ENCODE results near the gene UBE2D2.
A peak's percentile ranks its signal among the peaks of the same experiment; 100 is the strongest.
"Not testable (repeated sequence)": the region's sequence is repeated elsewhere in the genome, so short reads cannot be mapped to it uniquely, and the experiment has no call there.

The UBE2D2 gene

DNA sequence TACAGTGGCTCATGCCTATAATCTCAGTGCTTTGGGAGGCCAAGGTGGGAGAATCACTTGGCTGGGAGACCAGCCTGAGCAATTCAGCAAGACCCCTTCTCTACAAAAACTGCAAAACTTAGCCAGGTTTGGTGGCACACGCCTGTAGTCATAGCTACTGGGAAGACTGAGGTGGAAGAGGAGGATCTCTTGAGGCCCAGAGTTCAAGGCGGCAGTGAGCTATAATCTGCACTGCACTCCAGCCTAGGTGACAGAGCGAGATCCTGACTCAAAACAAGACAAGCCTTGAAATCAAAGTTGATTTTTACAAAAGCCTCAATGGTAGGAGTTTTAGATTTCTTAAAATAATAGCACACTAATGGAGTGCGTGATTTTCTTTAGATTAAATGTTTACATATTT, 14.6 kb downstream of the UBE2D2 start:
- Histone ChIP-seq H3F3A (ENCODE audit: insufficient read depth, low read length) (no peaks in the 10 kb centered on the region), H2AFZ (ENCODE audit: low read length) (no peak overlapping the region), H3K27me3 (ENCODE audit: insufficient read depth, low read length) (no peaks in the 10 kb centered on the region), H3K79me2 (ENCODE audit: insufficient read depth, low read length) (peaks cover 75% of the 10 kb centered on the region), H3K9me2 (ENCODE audit: low read depth, low read length) (no peaks in the 10 kb centered on the region), H3K4me3 (ENCODE audit: low read depth, low read length, poor library complexity, severe bottlenecking) (no peak overlapping the region), H3K36me3 (ENCODE audit: insufficient read depth, low read length) (0 out of 2 replicates have a peak, but pooled peaks cover 5% of the 10 kb centered on the region), H4K20me1 (ENCODE audit: insufficient read depth, low read length) (no peaks in the 10 kb centered on the region), H3K9ac (ENCODE audit: low read length) (peak overlapping the region; percentile 32; the same call in 1 of the 2 replicates), H3K9me3 (ENCODE audit: low read length) (no peaks in the 10 kb centered on the region), H3K4me1 (ENCODE audit: insufficient read depth, low read length, severe bottlenecking) (peaks cover 47% of the 10 kb centered on the region), H3K27ac (ENCODE audit: low read depth, low read length, poor library complexity, severe bottlenecking) (peak overlapping the region; percentile 54), H3K4me2 (ENCODE audit: low read length) (peak overlapping the region; percentile 47)
- TF ChIP-seq EZH2 (IDR thresholded peaks at IDR 0.05; ENCODE audit: borderline replicate concordance, low read length), result no peak
- no peak for TF ChIP-seq CTCF (IDR thresholded peaks at IDR 0.05; ENCODE audit: low read length)

DNA sequence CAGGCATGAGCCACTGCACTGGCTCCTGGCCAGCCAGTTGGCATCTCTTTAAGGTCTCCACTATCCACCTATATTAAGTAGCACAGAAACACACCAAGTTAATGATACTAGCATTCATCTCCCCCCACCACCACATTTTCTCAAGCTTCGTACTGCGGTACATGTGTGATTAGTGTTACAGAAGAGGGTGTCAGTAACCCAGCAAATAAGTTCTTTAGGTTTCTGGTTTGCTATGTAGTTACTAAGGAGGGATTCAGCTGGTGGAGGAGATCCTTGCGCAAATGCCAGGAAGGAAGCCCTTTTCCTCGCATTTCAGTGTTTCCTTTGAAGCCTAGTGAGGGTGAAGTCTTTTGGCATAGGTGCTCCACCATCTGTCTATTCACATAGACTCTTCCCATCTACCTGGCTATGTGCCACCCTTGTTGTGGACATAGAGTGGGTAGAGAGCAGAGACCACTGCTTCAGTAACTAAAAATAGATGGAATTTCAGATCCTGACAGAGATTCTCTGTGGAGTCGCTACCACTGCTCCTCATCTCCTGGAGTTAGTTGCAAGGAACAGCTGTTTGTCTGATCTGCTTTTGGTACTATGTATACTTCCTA, 16.7 kb downstream of the UBE2D2 start:
- TF ChIP-seq EZH2 (IDR thresholded peaks at IDR 0.05; ENCODE audit: borderline replicate concordance, low read length), result no peak
- 0 out of 2 replicates have a peak, but pooled peaks cover 5% of the 10 kb centered on the region for H3K36me3 ChIP-seq (ENCODE audit: insufficient read depth, low read length)
- H3K27ac ChIP-seq (ENCODE audit: low read depth, low read length, poor library complexity, severe bottlenecking), result peak overlapping the region; percentile 54
- H3F3A ChIP-seq (ENCODE audit: insufficient read depth, low read length), result no peaks in the 10 kb centered on the region
- no peaks in the 10 kb centered on the region for H4K20me1 ChIP-seq (ENCODE audit: insufficient read depth, low read length)
- peaks cover 46% of the 10 kb centered on the region for H3K4me1 ChIP-seq (ENCODE audit: insufficient read depth, low read length, severe bottlenecking)
- H3K27me3 ChIP-seq (ENCODE audit: insufficient read depth, low read length), result no peaks in the 10 kb centered on the region
- H3K9me3 ChIP-seq (ENCODE audit: low read length), result no peaks in the 10 kb centered on the region
- no peak overlapping the region for H3K9ac ChIP-seq (ENCODE audit: low read length)
- H3K9me2 ChIP-seq (ENCODE audit: low read depth, low read length), result no peaks in the 10 kb centered on the region
- no peak overlapping the region for H3K4me3 ChIP-seq (ENCODE audit: low read depth, low read length, poor library complexity, severe bottlenecking)
- no peak overlapping the region for H2AFZ ChIP-seq (ENCODE audit: low read length)
- H3K4me2 ChIP-seq (ENCODE audit: low read length), result no peak overlapping the region
- H3K79me2 ChIP-seq (ENCODE audit: insufficient read depth, low read length), result peaks cover 82% of the 10 kb centered on the region

GRCh38 chr5:139578325-139578724, 17.2 kb downstream of the UBE2D2 start:
- Histone ChIP-seq H3K4me2 (ENCODE audit: low read length) (no peak overlapping the region), H3K9ac (ENCODE audit: low read length) (no peak overlapping the region), H3K79me2 (ENCODE audit: insufficient read depth, low read length) (peaks cover 81% of the 10 kb centered on the region), H3F3A (ENCODE audit: insufficient read depth, low read length) (no peaks in the 10 kb centered on the region), H3K36me3 (ENCODE audit: insufficient read depth, low read length) (0 out of 2 replicates have a peak, but pooled peaks cover 5% of the 10 kb centered on the region), H3K27ac (ENCODE audit: low read depth, low read length, poor library complexity, severe bottlenecking) (no peak overlapping the region), H3K9me2 (ENCODE audit: low read depth, low read length) (no peaks in the 10 kb centered on the region), H3K4me1 (ENCODE audit: insufficient read depth, low read length, severe bottlenecking) (peaks cover 46% of the 10 kb centered on the region), H4K20me1 (ENCODE audit: insufficient read depth, low read length) (no peaks in the 10 kb centered on the region), H3K4me3 (ENCODE audit: low read depth, low read length, poor library complexity, severe bottlenecking) (no peak overlapping the region), H2AFZ (ENCODE audit: low read length) (no peak overlapping the region), H3K27me3 (ENCODE audit: insufficient read depth, low read length) (no peaks in the 10 kb centered on the region), H3K9me3 (ENCODE audit: low read length) (no peaks in the 10 kb centered on the region)
- TF ChIP-seq CTCF (IDR thresholded peaks at IDR 0.05; ENCODE audit: low read length) (no peak), EZH2 (IDR thresholded peaks at IDR 0.05; ENCODE audit: borderline replicate concordance, low read length) (no peak)

GRCh38 chr5:139582181-139582580, 21.0 kb downstream of the UBE2D2 start:
- H3K4me2 ChIP-seq (ENCODE audit: low read length); H2AFZ ChIP-seq (ENCODE audit: low read length); H3K9me2 ChIP-seq (ENCODE audit: low read depth, low read length); H3K9ac ChIP-seq (ENCODE audit: low read length); H3K27me3 ChIP-seq (ENCODE audit: insufficient read depth, low read length); H3K4me3 ChIP-seq (ENCODE audit: low read depth, low read length, poor library complexity, severe bottlenecking); H3K9me3 ChIP-seq (ENCODE audit: low read length); H3K36me3 ChIP-seq (ENCODE audit: insufficient read depth, low read length); H3K27ac ChIP-seq (ENCODE audit: low read depth, low read length, poor library complexity, severe bottlenecking); H3F3A ChIP-seq (ENCODE audit: insufficient read depth, low read length); H4K20me1 ChIP-seq (ENCODE audit: insufficient read depth, low read length): not testable (repeated sequence)
- H3K4me1 ChIP-seq (ENCODE audit: insufficient read depth, low read length, severe bottlenecking), result peaks cover 16% of the 10 kb centered on the region
- peaks cover 72% of the 10 kb centered on the region for H3K79me2 ChIP-seq (ENCODE audit: insufficient read depth, low read length)
